ENCODE data around the gene MSI2.

- no peak for TF ChIP-seq POLR2A (IDR thresholded peaks at IDR 0.05; ENCODE audit: low read depth, low read length)
- TF ChIP-seq POLR2AphosphoS5 (IDR thresholded peaks at IDR 0.05; ENCODE audit: low read depth, low read length): no peak
- no peak for TF ChIP-seq TAF1 (IDR thresholded peaks at IDR 0.05; ENCODE audit: borderline replicate concordance, low read depth, low read length)
Observed at GRCh38 chr17:57580055-57580739, 323.9 kb downstream of the MSI2 start.
